Neural cell (in vitro differentiated cells): Measurements from ENCODE around the gene GSTO2. TPM values are rescaled to one million over a fixed set of nuclear protein-coding genes. Genes with fewer than 3 reads are reported as not detected.

Experiments used
- H2AFZ ChIP-seq: fragments of 200-600, 300-800 bp; sonication (generic), shearing (Covaris generic); 2 replicates; pipeline ENCODE4 v1.6.0; 2014; ENCODE audit warnings: low read depth, mild to moderate bottlenecking, antibody characterized with exemption, low read length, moderate library complexity
- H3F3A ChIP-seq: fragments of 200-600 bp; shearing (Covaris generic); 2 replicates; pipeline ENCODE4 v1.6.1; 2016; ENCODE audit warnings: mild to moderate bottlenecking, moderate library complexity, mixed read lengths, antibody characterized with exemption, low read length; ENCODE audit not compliant: insufficient read depth, poor library complexity, severe bottlenecking
- H3K27ac ChIP-seq: fragments of 200-600, 300-800 bp; sonication (generic), shearing (Covaris generic); 2 replicates; pipeline ENCODE4 v1.5.1; 2014; ENCODE audit warnings: mild to moderate bottlenecking, low read length, moderate library complexity
- H3K27me3 ChIP-seq: fragments of 300-800, 200-600 bp; sonication (generic), shearing (Covaris generic); 2 replicates; pipeline ENCODE4 v1.6.0; 2014; ENCODE audit warnings: mild to moderate bottlenecking, low read depth, low read length, moderate library complexity; ENCODE audit not compliant: insufficient read depth
- H3K36me3 ChIP-seq: fragments of 300-800, 200-600 bp; sonication (generic), shearing (Covaris generic); 2 replicates; pipeline ENCODE4 v1.5.1; 2014; ENCODE audit warnings: mild to moderate bottlenecking, antibody characterized with exemption, low read length, moderate library complexity; ENCODE audit not compliant: insufficient read depth
- H3K4me2 ChIP-seq: fragments of 300-800, 200-600 bp; sonication (generic), shearing (Covaris generic); 2 replicates; pipeline ENCODE4 v1.6.0; 2014; ENCODE audit warnings: mild to moderate bottlenecking, low read length
- H3K4me3 ChIP-seq: fragments of 300-800, 200-600 bp; sonication (generic), shearing (Covaris generic); 2 replicates; pipeline ENCODE4 v1.5.1; 2014; ENCODE audit warnings: mild to moderate bottlenecking, low read length, moderate library complexity
- H3K79me2 ChIP-seq: fragments of 200-600 bp; shearing (Covaris generic); replicated peaks from 2 replicates; pipeline ENCODE4 v1.6.0; 2014; ENCODE audit warnings: mild to moderate bottlenecking, low read length, moderate library complexity; ENCODE audit not compliant: insufficient read depth
- H3K9ac ChIP-seq: fragments of 300-800, 200-600 bp; sonication (generic), shearing (Covaris generic); 2 replicates; pipeline ENCODE4 v1.6.1; 2016; ENCODE audit warnings: mild to moderate bottlenecking, low read length, mixed read lengths
- H3K9me2 ChIP-seq: fragments of 200-600 bp; shearing (Covaris generic); 2 replicates; pipeline ENCODE4 v1.6.1; 2016; ENCODE audit warnings: mild to moderate bottlenecking, low read length, mixed read lengths; ENCODE audit not compliant: insufficient read depth
- H3K9me3 ChIP-seq: fragments of 200-600, 300-800 bp; sonication (generic), shearing (Covaris generic); 2 replicates; pipeline ENCODE4 v1.6.1; 2016; ENCODE audit warnings: mild to moderate bottlenecking, mixed run types, low read length, moderate library complexity, mixed read lengths
- H4K20me1 ChIP-seq: fragments of 200-600 bp; shearing (Covaris generic); 2 replicates; pipeline ENCODE4 v1.6.1; 2016; ENCODE audit warnings: mild to moderate bottlenecking, mixed run types; ENCODE audit not compliant: insufficient read depth
- CTCF ChIP-seq: fragments of 450-650 bp; IDR thresholded peaks from 2 replicates; pipeline ENCODE4 v1.5.1; 2014; ENCODE audit warnings: antibody characterized with exemption, mild to moderate bottlenecking, moderate library complexity; ENCODE audit not compliant: poor library complexity, severe bottlenecking
- EP300 ChIP-seq: fragments of 450-650 bp; conservative IDR thresholded peaks from 2 replicates; pipeline ENCODE4 v1.6.1; 2014; ENCODE audit warnings: antibody characterized with exemption, mild to moderate bottlenecking, moderate library complexity; ENCODE audit not compliant: poor library complexity, severe bottlenecking
- EZH2 ChIP-seq: fragments of 200-600, 300-800 bp; shearing (Covaris generic), sonication (generic); IDR thresholded peaks from 2 replicates; pipeline ENCODE4 v1.6.1; 2014; ENCODE audit warnings: antibody characterized with exemption, low read length, borderline replicate concordance, mild to moderate bottlenecking; ENCODE audit not compliant: insufficient read depth, poor library complexity, severe bottlenecking
- MXI1 ChIP-seq: fragments of 450-650 bp; conservative IDR thresholded peaks from 2 replicates; pipeline ENCODE4 v1.6.1; 2014; ENCODE audit warnings: antibody characterized with exemption, mild to moderate bottlenecking; ENCODE audit not compliant: poor library complexity, severe bottlenecking
- POLR2AphosphoS5 ChIP-seq: IDR thresholded peaks from 2 replicates; pipeline ENCODE4 v1.6.1; 2012
- RAD21 ChIP-seq: fragments of 450-650 bp; conservative IDR thresholded peaks from 2 replicates; pipeline ENCODE4 v1.6.1; 2014; ENCODE audit warnings: antibody characterized with exemption, mild to moderate bottlenecking, moderate library complexity
- REST ChIP-seq: IDR thresholded peaks from 2 replicates; pipeline ENCODE4 v1.6.1; 2012; ENCODE audit warnings: borderline replicate concordance
- SMC3 ChIP-seq: fragments of 450-650 bp; conservative IDR thresholded peaks from 2 replicates; pipeline ENCODE4 v1.6.1; 2014; ENCODE audit warnings: antibody characterized with exemption, mild to moderate bottlenecking, moderate library complexity; ENCODE audit not compliant: poor library complexity
- TAF1 ChIP-seq: IDR thresholded peaks from 2 replicates; pipeline ENCODE4 v1.6.1; 2012; ENCODE audit warnings: low read depth
- polyA plus RNA-seq: library from polyadenylated mRNA; depleted of rRNA; stranded (reverse); fragments of >200 nt; gene quantifications from 2 replicates; pipeline ENCODE4 v1.2.3, GENCODE V29; 2014

The GSTO2 gene
- polyA plus RNA-seq, 1 donor from 2014 or later: 0.53 TPM

DNA sequence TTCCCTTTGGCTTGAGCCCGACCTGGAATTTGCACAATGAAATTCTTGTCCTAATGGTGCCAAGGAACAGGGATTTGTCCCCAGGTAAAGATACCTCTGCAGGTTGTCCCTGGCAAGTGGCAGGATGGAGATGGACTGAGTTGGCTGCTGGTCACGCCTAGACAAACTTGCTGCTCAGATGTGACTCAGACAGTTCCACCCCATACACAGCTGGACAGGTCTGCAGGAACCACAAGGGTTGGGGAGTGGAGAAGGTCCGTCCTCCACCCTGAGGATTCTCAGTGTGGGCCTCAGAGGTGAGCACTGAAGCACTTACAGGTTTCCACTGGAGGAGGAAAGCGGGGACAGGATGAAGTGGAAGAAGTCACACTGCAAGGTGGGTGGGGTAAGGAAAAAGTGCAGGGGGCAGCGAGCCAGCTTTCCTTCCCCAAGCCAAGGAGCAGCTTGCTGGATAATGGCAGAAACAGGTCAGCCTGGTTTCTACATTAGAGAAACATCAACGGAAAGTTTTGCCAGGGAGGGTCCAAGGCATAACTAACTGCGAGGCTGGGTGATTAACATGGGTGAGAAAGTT lies 48.8 kb downstream of the GSTO2 start:
- Histone ChIP-seq H3K9me2 (no peaks in the 10 kb centered on the region), H3K27me3 (no peaks in the 10 kb centered on the region), H2AFZ (no peak overlapping the region), H3K9me3 (no peaks in the 10 kb centered on the region), H3K4me2 (no peak overlapping the region), H3K4me3 (no peak overlapping the region), H4K20me1 (no peaks in the 10 kb centered on the region), H3K36me3 (peaks cover 3% of the 10 kb centered on the region), H3F3A (no peaks in the 10 kb centered on the region), H3K79me2 (no peaks in the 10 kb centered on the region), H3K9ac (no peak overlapping the region), H3K27ac (no peak overlapping the region)
- no peak for TF ChIP-seq EP300
- no peak for TF ChIP-seq CTCF
- no peak for TF ChIP-seq POLR2AphosphoS5
- TF ChIP-seq SMC3: no peak
- no peak for TF ChIP-seq MXI1
- TF ChIP-seq REST: no peak
- TF ChIP-seq TAF1: no peak
- TF ChIP-seq RAD21: no peak
- TF ChIP-seq EZH2: no peak

DNA sequence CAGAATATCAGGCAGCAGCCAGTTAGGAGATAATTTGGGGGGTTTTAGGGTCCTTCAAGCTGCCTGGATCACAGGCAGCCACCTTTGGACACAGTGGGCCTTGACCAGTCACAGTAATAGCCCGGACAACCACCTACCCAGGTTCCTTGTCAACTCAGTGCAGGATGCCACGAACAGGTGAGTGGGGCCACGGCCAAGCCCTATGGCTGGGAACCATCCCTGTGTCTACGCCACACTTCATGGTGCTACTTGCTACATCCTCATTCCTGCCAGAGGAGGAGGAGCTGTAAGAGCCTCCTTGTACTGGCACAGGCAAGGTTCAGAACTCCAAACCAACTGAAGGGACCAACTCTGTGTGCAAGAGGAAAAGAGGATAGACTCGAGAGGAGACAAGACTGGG lies 49.3 kb downstream of the GSTO2 start:
- Histone ChIP-seq H3F3A (no peaks in the 10 kb centered on the region), H3K4me2 (no peak overlapping the region), H3K9me2 (no peaks in the 10 kb centered on the region), H3K36me3 (no peaks in the 10 kb centered on the region), H3K4me3 (no peak overlapping the region), H3K9ac (no peak overlapping the region), H3K27ac (no peak overlapping the region), H2AFZ (no peak overlapping the region), H3K9me3 (no peaks in the 10 kb centered on the region), H3K27me3 (no peaks in the 10 kb centered on the region), H4K20me1 (no peaks in the 10 kb centered on the region), H3K79me2 (no peaks in the 10 kb centered on the region)
- TF ChIP-seq SMC3 (no peak), MXI1 (no peak), RAD21 (no peak)
